ENCODE results near the gene SCN10A. TPM values are rescaled to one million over a fixed set of nuclear protein-coding genes. Genes with fewer than 3 reads are reported as not detected.

The SCN10A gene
- total RNA-seq, 1 experiment from 2014 or later = not detected

- H3K4me1 Mint-ChIP-seq (ENCODE audit: insufficient read depth, unreplicated experiment) = peaks cover 5% of the 10 kb centered on the region
- no peaks in the 10 kb centered on the region for H3K36me3 Mint-ChIP-seq (ENCODE audit: insufficient read depth, unreplicated experiment)
- ChIA-PET POLR2A (no interaction called here), CTCF (interaction anchor here (1.0 to 1.6 kb wide), 2 partner anchors 9 to 14 kb away, joined by 3 to 6 read pairs; no protein-coding TSS in a partner anchor)
- H3K27me3 Mint-ChIP-seq (ENCODE audit: insufficient read depth, unreplicated experiment) = peaks cover 22% of the 10 kb centered on the region
- no peak for DNase-seq (ENCODE audit: unreplicated experiment)
- intact Hi-C loops (cut with micrococcal nuclease) = no loop called here
- H3K4me3 Mint-ChIP-seq (ENCODE audit: unreplicated experiment) = no peak overlapping the region
- no TSS peak for BruUV-seq (replicated peaks)
- no peaks in the 10 kb centered on the region for H3K9me3 Mint-ChIP-seq (ENCODE audit: unreplicated experiment)
- no peak overlapping the region for H3K27ac Mint-ChIP-seq (ENCODE audit: low read depth, unreplicated experiment)
- no peak for TF ChIP-seq CTCF (IDR thresholded peaks at IDR 0.05; ENCODE audit: unreplicated experiment)
Observed at GRCh38 chr3:38834717-38835116, 18.7 kb upstream of the SCN10A start.

GRCh38 chr3:38834110-38834509 is 18.1 kb upstream of the SCN10A start:
- intact Hi-C loops (cut with micrococcal nuclease) = no loop called here
- no peaks in the 10 kb centered on the region for H3K36me3 Mint-ChIP-seq (ENCODE audit: insufficient read depth, unreplicated experiment)
- H3K27me3 Mint-ChIP-seq (ENCODE audit: insufficient read depth, unreplicated experiment) = peaks cover 16% of the 10 kb centered on the region
- no peak for TF ChIP-seq CTCF (IDR thresholded peaks at IDR 0.05; ENCODE audit: unreplicated experiment)
- BruUV-seq (replicated peaks) = no TSS peak
- H3K4me1 Mint-ChIP-seq (ENCODE audit: insufficient read depth, unreplicated experiment) = peaks cover 10% of the 10 kb centered on the region
- CTCF ChIA-PET = interaction anchor here (1.0 to 1.6 kb wide), 2 partner anchors 10 to 13 kb away, joined by 3 to 6 read pairs; no protein-coding TSS in a partner anchor
- peak; percentile 69 for DNase-seq (ENCODE audit: unreplicated experiment)
- POLR2A ChIA-PET = interaction anchor here (0.7 kb wide), 1 partner anchor 411 kb away, joined by 4 read pairs; no protein-coding TSS in a partner anchor
- no peaks in the 10 kb centered on the region for H3K9me3 Mint-ChIP-seq (ENCODE audit: unreplicated experiment)
- no peak overlapping the region for H3K4me3 Mint-ChIP-seq (ENCODE audit: unreplicated experiment)
- H3K27ac Mint-ChIP-seq (ENCODE audit: low read depth, unreplicated experiment) = no peak overlapping the region

DNA sequence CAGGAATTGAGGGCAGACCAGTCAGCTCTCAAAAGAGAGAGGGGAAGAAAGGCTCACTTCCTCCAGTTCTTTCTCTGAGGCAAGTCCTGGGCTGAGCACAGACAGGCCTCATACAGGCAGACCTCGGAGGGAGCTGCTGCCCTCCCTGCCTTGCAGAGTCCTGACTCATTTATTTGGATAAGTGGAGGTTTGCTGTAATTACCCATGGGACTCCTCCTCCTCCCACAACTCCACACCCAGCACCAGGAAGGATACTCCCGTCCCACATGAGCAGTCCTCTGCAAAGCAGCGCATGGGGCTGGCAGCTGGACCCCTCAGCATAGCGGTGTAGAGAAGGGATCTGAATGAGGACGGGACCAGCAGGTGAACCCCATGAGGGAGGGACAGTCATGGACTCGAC is 13.4 kb upstream of the SCN10A start:
- Mint-ChIP-seq H3K27ac (ENCODE audit: low read depth, unreplicated experiment) (no peak overlapping the region), H3K27me3 (ENCODE audit: insufficient read depth, unreplicated experiment) (peaks cover 19% of the 10 kb centered on the region), H3K4me1 (ENCODE audit: insufficient read depth, unreplicated experiment) (peaks cover 6% of the 10 kb centered on the region), H3K9me3 (ENCODE audit: unreplicated experiment) (no peaks in the 10 kb centered on the region), H3K36me3 (ENCODE audit: insufficient read depth, unreplicated experiment) (no peaks in the 10 kb centered on the region), H3K4me3 (ENCODE audit: unreplicated experiment) (no peak overlapping the region)
- POLR2A ChIA-PET = no interaction called here
- DNase-seq (ENCODE audit: unreplicated experiment) = peak; percentile 56
- TF ChIP-seq CTCF (IDR thresholded peaks at IDR 0.05; ENCODE audit: unreplicated experiment) = no peak
- CTCF ChIA-PET = interaction anchor here (0.7 to 1.4 kb wide), 2 partner anchors 42 to 171 kb away, joined by 3 to 4 read pairs; no protein-coding TSS in a partner anchor
- no TSS peak for BruUV-seq (replicated peaks)
- intact Hi-C loops (cut with micrococcal nuclease) = no loop called here

DNA sequence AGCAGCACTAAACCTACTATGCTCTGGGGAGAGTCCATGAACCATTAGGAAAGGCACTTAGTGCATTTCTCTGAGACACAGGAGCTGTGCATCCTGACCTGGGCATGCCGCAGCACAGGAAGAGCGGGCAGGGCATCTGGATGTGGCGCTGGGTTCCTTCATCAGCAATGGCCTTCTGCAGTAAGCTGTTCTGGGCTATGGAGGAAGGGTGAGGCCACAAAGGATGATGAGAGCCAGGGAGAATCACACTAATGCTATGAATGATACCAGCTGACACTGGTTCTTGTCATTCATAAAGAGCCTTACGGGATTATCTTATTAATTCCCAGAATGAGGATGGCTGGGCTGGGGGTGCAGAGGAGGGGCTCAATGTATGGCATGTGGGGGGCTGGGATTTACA is 12.7 kb upstream of the SCN10A start:
- H3K9me3 Mint-ChIP-seq (ENCODE audit: unreplicated experiment) = no peaks in the 10 kb centered on the region
- ChIA-PET CTCF (interaction anchor here (1.4 to 1.6 kb wide), 2 partner anchors 171 to 307 kb away, joined by 3 to 5 read pairs; no protein-coding TSS in a partner anchor), POLR2A (no interaction called here)
- DNase-seq (ENCODE audit: unreplicated experiment) = no peak
- TF ChIP-seq CTCF (IDR thresholded peaks at IDR 0.05; ENCODE audit: unreplicated experiment) = no peak
- H3K36me3 Mint-ChIP-seq (ENCODE audit: insufficient read depth, unreplicated experiment) = no peaks in the 10 kb centered on the region
- BruUV-seq (replicated peaks) = no TSS peak
- peaks cover 27% of the 10 kb centered on the region for H3K27me3 Mint-ChIP-seq (ENCODE audit: insufficient read depth, unreplicated experiment)
- H3K27ac Mint-ChIP-seq (ENCODE audit: low read depth, unreplicated experiment) = no peak overlapping the region
- H3K4me1 Mint-ChIP-seq (ENCODE audit: insufficient read depth, unreplicated experiment) = peaks cover 6% of the 10 kb centered on the region
- H3K4me3 Mint-ChIP-seq (ENCODE audit: unreplicated experiment) = no peak overlapping the region
- intact Hi-C loops (cut with micrococcal nuclease) = no loop called here
